Immature natural killer cell (primary cell): ENCODE results near the gene RFX8. TPM values are rescaled to one million over a fixed set of nuclear protein-coding genes. Genes with fewer than 3 reads are reported as not detected.

Experiments
- DNase-seq, 3 donors: peaks; one replicate each; pipeline ENCODE4 v3.0.0; 2022; ENCODE audit warnings: mixed read lengths in 1 of 3
- H3K27ac Mint-ChIP-seq, 6 donors: one replicate each; pipeline ENCODE4 v1.8.0; 2020; ENCODE audit warnings: mixed read lengths in 6 of 6, mild to moderate bottlenecking in 5 of 6, inconsistent platforms in 4 of 6, moderate library complexity in 3 of 6
- H3K27me3 Mint-ChIP-seq, 3 donors: one replicate each; pipeline ENCODE4 v1.8.0; 2020 to 2021; ENCODE audit warnings: low read depth in 3 of 3, mild to moderate bottlenecking in 3 of 3, mixed read lengths in 3 of 3, moderate library complexity in 3 of 3, inconsistent platforms in 1 of 3
- H3K36me3 Mint-ChIP-seq, 3 donors: one replicate each; pipeline ENCODE4 v1.8.0; 2020; ENCODE audit warnings: mixed read lengths in 3 of 3, inconsistent platforms in 2 of 3, mild to moderate bottlenecking in 2 of 3
- H3K4me1 Mint-ChIP-seq, 2 donors: one replicate each; pipeline ENCODE4 v1.8.0; 2020; ENCODE audit warnings: inconsistent platforms in 2 of 2, mild to moderate bottlenecking in 2 of 2, mixed read lengths in 2 of 2, moderate library complexity in 1 of 2
- H3K4me3 Mint-ChIP-seq, 5 donors: one replicate each; pipeline ENCODE4 v1.8.0; 2020; ENCODE audit warnings: mild to moderate bottlenecking in 5 of 5, mixed read lengths in 5 of 5, inconsistent platforms in 3 of 5, moderate library complexity in 3 of 5
- H3K9me3 Mint-ChIP-seq, 6 donors: one replicate each; pipeline ENCODE4 v1.8.0; 2020; ENCODE audit warnings: mild to moderate bottlenecking in 6 of 6, mixed read lengths in 6 of 6, inconsistent platforms in 4 of 6, moderate library complexity in 3 of 6
- polyA plus RNA-seq, 3 donors: library from polyadenylated mRNA; unstranded; fragments of 300-500 nt; fragmentation: Illumina TruSeq; gene quantifications; one replicate each; pipeline ENCODE4 v1.2.3, GENCODE V29; 2021

Gene RFX8
- polyA plus RNA-seq, 3 donors from 2014 or later = not detected

GRCh38 chr2:101348883-101349282, 126.0 kb downstream of the RFX8 start:
- Mint-ChIP-seq H3K4me1 (no peaks in the 10 kb centered on the region), H3K9me3 (no peaks in the 10 kb centered on the region), H3K27me3 (peaks cover 0 to 3% (median 0%) of the 10 kb centered on the region in 3 donors), H3K4me3 (no peak overlapping the region), H3K27ac (no peak overlapping the region), H3K36me3 (no peaks in the 10 kb centered on the region)
- DNase-seq = no peak

Other genes with a start within 250 kb of the RFX8 start
- gene CNOT11, start 222.2 kb downstream of the RFX8 start, polyA plus RNA-seq = 10 to 100 TPM; 37.0 to 56.9 (median 39.3) TPM
- 10 to 100 TPM; 45.5 to 79.9 (median 50.9) TPM for gene RNF149, start 166.4 kb downstream of the RFX8 start, polyA plus RNA-seq
- not detected for gene CREG2, start 87.6 kb downstream of the RFX8 start, polyA plus RNA-seq
- 1 to 10 TPM; 2.1 to 4.6 (median 3.4) TPM for gene MAP4K4, start 222.6 kb upstream of the RFX8 start, polyA plus RNA-seq